HUES64 (cell line): ENCODE results near the gene PHACTR1.

ENCODE experiments used
- H3K27ac ChIP-seq: 2 replicates; pipeline ENCODE4 v1.7.0; 2013; ENCODE audit warnings: low read depth, low read length, inconsistent platforms
- H3K27me3 ChIP-seq: 2 replicates; pipeline ENCODE4 v1.6.1; 2013; ENCODE audit warnings: mild to moderate bottlenecking, low read length; ENCODE audit not compliant: insufficient read depth
- H3K36me3 ChIP-seq: 2 replicates; pipeline ENCODE4 v1.6.1; 2013; ENCODE audit warnings: mild to moderate bottlenecking, low read length; ENCODE audit not compliant: insufficient read depth
- H3K4me1 ChIP-seq: 2 replicates; pipeline ENCODE4 v1.6.1; 2013; ENCODE audit warnings: mild to moderate bottlenecking, low read length, moderate library complexity; ENCODE audit not compliant: insufficient read depth
- H3K4me3 ChIP-seq: 2 replicates; pipeline ENCODE4 v1.5.1; 2013; ENCODE audit warnings: mild to moderate bottlenecking, low read length, moderate library complexity
- H3K9ac ChIP-seq: 2 replicates; pipeline ENCODE4 v1.6.1; 2013; ENCODE audit warnings: mild to moderate bottlenecking, low read depth, low read length
- H3K9me3 ChIP-seq: 2 replicates; pipeline ENCODE4 v1.6.1; 2013; ENCODE audit warnings: low read depth, low read length; ENCODE audit not compliant: insufficient read depth
- WGBS: fragments of 150-250, 120-280 bp; methylation state at CpG from one replicate; pipeline ENCODE4 v1.1.7; 2013; ENCODE audit warnings: missing lambda C conversion rate; 5-methylcytosine and 5-hydroxymethylcytosine counted together

Gene PHACTR1

DNA sequence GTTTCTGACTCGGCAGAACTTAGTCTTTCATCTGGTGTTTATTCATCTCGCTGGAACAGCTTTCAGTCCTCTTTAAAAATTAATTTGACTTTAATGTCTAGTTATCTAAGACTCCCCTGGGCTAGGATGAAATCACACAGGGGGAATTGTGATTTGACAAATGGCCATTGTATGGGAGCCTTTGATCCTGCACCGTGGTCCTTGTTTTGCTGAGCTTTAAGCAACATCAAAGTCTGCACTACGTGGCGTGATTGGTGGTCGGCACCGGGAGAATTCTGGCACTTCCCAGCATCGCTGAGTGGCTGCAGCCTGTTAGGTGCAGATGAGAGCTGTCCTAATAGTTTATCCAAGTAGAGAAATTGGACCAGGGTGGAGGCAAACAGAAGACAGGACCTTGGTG, 464.8 kb downstream of the PHACTR1 start:
- Histone ChIP-seq H3K27ac (no peak overlapping the region), H3K4me3 (no peak overlapping the region), H3K27me3 (no peaks in the 10 kb centered on the region), H3K9ac (no peak overlapping the region), H3K4me1 (no peaks in the 10 kb centered on the region), H3K36me3 (no peaks in the 10 kb centered on the region), H3K9me3 (no peaks in the 10 kb centered on the region)
- WGBS: 83% methylated on average over 8 of the region's 8 CpGs

- H3K9me3 ChIP-seq: no peaks in the 10 kb centered on the region
- no peak overlapping the region for H3K27ac ChIP-seq
- H3K9ac ChIP-seq: no peak overlapping the region
- no peaks in the 10 kb centered on the region for H3K27me3 ChIP-seq
- H3K4me1 ChIP-seq: no peaks in the 10 kb centered on the region
- WGBS: 87% methylated on average over 7 of the region's 9 CpGs
- H3K4me3 ChIP-seq: no peak overlapping the region
- H3K36me3 ChIP-seq: no peaks in the 10 kb centered on the region
These were observed 467.0 kb downstream of the PHACTR1 start for GRCh38 chr6:13183415-13184088.

DNA sequence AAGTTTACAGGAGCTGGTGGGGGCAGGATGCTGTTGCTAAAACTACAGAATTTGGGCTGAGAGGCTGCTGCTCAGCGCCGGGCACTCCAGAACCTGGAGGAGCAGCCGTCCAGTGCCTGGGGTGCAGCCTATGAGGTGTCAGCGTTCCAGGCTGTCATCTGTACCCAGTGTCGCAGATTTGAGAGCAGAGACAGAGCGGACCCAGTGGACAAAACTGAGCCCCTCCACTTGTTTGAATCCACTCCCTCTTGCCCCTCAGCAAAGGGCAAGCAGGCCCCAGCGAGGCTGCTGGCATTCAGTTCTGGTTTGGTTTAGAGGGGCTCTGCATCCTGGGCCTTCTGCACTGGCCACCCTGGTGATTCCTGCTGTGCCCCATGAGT, 467.5 kb downstream of the PHACTR1 start:
- Histone ChIP-seq H3K4me1 (no peaks in the 10 kb centered on the region), H3K27ac (no peak overlapping the region), H3K4me3 (no peak overlapping the region), H3K36me3 (no peaks in the 10 kb centered on the region), H3K9me3 (no peaks in the 10 kb centered on the region), H3K27me3 (no peaks in the 10 kb centered on the region), H3K9ac (no peak overlapping the region)
- WGBS: 94% methylated on average over 7 of the region's 7 CpGs

GRCh38 chr6:13184547-13184946, 468.0 kb downstream of the PHACTR1 start:
- Histone ChIP-seq H3K27me3 (no peaks in the 10 kb centered on the region), H3K4me1 (no peaks in the 10 kb centered on the region), H3K27ac (no peak overlapping the region), H3K9ac (no peak overlapping the region), H3K9me3 (no peaks in the 10 kb centered on the region), H3K36me3 (no peaks in the 10 kb centered on the region), H3K4me3 (no peak overlapping the region)
- 91% methylated on average over 10 of the region's 10 CpGs for WGBS

DNA sequence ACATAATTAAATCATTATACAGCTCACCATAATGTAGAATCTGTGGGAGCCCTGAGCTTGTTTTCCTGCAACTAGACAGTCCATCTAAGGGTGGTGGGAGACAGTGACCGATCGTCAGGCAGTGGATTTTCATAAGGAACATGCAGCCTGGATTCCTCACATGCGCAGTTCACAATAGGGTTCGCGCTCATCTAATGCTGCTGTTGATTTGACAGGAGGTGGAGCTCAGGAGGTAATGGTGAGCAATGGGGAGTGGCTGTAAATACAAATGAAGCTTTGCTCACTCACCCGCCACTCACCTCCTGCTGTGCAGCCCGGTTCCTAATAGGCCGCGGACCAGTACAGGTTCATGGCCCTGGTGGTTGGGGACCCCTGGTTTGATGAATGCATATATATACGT, 470.3 kb downstream of the PHACTR1 start:
- Histone ChIP-seq H3K9me3 (0 out of 2 replicates have a peak, but pooled peaks cover 2% of the 10 kb centered on the region), H3K27me3 (no peaks in the 10 kb centered on the region), H3K4me1 (no peaks in the 10 kb centered on the region), H3K9ac (no peak overlapping the region), H3K4me3 (no peak overlapping the region), H3K36me3 (no peaks in the 10 kb centered on the region), H3K27ac (no peak overlapping the region)
- 85% methylated on average over 6 of the region's 10 CpGs for WGBS

- Histone ChIP-seq H3K27me3 (no peaks in the 10 kb centered on the region), H3K4me1 (0 out of 2 replicates have a peak, but pooled peaks cover 4% of the 10 kb centered on the region), H3K27ac (no peak overlapping the region), H3K36me3 (no peaks in the 10 kb centered on the region), H3K9me3 (0 out of 2 replicates have a peak, but pooled peaks cover 2% of the 10 kb centered on the region), H3K9ac (no peak overlapping the region), H3K4me3 (no peak overlapping the region)
- 97% methylated on average over 3 of the region's 3 CpGs for WGBS
These were observed 471.1 kb downstream of the PHACTR1 start for GRCh38 chr6:13187692-13188091.

DNA sequence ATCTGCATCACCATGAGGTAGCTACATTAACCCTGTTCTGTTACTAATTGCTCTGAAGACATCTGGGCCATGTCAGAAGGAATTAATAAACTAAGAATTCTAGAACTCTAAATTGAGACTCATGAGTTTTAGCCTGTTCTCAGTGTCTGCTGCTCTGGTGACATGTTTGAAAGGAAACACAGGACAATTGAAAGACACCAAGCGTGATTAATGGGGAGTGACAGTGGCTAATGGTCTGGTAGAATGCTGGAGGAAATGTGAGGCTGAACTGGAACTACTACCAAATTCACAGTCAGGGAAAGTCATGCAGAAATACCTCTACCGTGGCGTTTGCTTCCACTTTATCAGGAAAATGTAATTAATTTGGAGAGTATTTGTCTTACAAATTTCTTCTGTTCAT, 471.7 kb downstream of the PHACTR1 start:
- Histone ChIP-seq H3K9ac (no peak overlapping the region), H3K4me3 (no peak overlapping the region), H3K27me3 (no peaks in the 10 kb centered on the region), H3K27ac (no peak overlapping the region), H3K9me3 (0 out of 2 replicates have a peak, but pooled peaks cover 2% of the 10 kb centered on the region), H3K4me1 (peaks cover 7% of the 10 kb centered on the region; the same call in 1 of the 2 replicates), H3K36me3 (no peaks in the 10 kb centered on the region)
- 90% methylated on average over 3 of the region's 3 CpGs for WGBS

DNA sequence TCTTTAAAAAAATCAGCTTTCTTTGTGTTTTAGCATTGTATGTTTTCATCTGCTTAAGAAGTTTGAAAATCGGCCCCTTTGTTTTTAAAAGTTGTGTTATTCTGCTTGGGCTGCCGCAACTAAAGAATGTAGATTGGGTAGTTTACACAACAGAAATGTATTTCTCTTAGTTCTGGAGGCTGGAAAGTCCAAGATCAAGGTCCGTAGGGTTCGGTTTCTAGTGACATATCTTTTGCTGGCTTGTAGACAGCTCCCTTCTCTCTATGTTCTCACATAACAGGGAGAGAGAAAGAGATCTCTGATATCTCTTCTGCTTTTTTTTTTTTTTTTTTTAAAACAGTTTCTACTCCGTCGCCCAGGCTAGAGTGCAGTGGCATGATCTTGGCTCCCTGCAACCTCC, 473.1 kb downstream of the PHACTR1 start:
- Histone ChIP-seq H3K27me3 (no peaks in the 10 kb centered on the region), H3K27ac (no peak overlapping the region), H3K9me3 (0 out of 2 replicates have a peak, but pooled peaks cover 2% of the 10 kb centered on the region), H3K4me1 (peaks cover 7% of the 10 kb centered on the region; the same call in 1 of the 2 replicates), H3K9ac (no peak overlapping the region), H3K36me3 (no peaks in the 10 kb centered on the region), H3K4me3 (no peak overlapping the region)
- 96% methylated on average over 6 of the region's 6 CpGs for WGBS

DNA sequence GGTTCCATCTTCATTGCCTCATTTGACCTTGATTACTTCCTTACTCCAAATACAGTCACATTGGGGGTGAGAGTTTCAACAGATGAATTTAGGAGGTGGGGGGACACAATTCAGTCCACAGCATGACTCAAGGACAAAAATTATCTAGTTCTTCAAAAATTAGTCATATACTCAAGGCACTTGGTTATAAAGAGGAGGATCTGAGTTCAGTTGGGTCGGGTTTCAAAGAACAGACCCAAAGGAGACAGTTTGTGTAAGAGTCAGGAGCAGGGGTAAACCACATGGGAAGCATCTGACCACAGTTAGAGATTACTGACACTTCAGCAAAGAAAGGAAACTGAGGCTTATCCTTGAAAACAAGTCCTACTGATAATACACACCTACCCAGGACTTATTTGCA, 473.8 kb downstream of the PHACTR1 start:
- H3K4me1 ChIP-seq: peaks cover 7% of the 10 kb centered on the region; the same call in 1 of the 2 replicates
- no peak overlapping the region for H3K4me3 ChIP-seq
- no peak overlapping the region for H3K27ac ChIP-seq
- WGBS: 90% methylated on average over 1 of the region's 1 CpG
- H3K9me3 ChIP-seq: 0 out of 2 replicates have a peak, but pooled peaks cover 2% of the 10 kb centered on the region
- no peaks in the 10 kb centered on the region for H3K27me3 ChIP-seq
- no peak overlapping the region for H3K9ac ChIP-seq
- H3K36me3 ChIP-seq: no peaks in the 10 kb centered on the region

- no peak overlapping the region for H3K27ac ChIP-seq
- WGBS: 85% methylated on average over 1 of the region's 1 CpG
- no peak overlapping the region for H3K4me3 ChIP-seq
- peaks cover 7% of the 10 kb centered on the region; the same call in 1 of the 2 replicates for H3K4me1 ChIP-seq
- H3K9me3 ChIP-seq: 0 out of 2 replicates have a peak, but pooled peaks cover 2% of the 10 kb centered on the region
- no peak overlapping the region for H3K9ac ChIP-seq
- no peaks in the 10 kb centered on the region for H3K27me3 ChIP-seq
- no peaks in the 10 kb centered on the region for H3K36me3 ChIP-seq
These were observed 474.9 kb downstream of the PHACTR1 start for GRCh38 chr6:13191461-13191860.

- Histone ChIP-seq H3K9me3 (0 out of 2 replicates have a peak, but pooled peaks cover 2% of the 10 kb centered on the region), H3K27me3 (no peaks in the 10 kb centered on the region), H3K4me1 (peaks cover 7% of the 10 kb centered on the region; the same call in 1 of the 2 replicates), H3K4me3 (no peak overlapping the region), H3K27ac (no peak overlapping the region), H3K36me3 (no peaks in the 10 kb centered on the region), H3K9ac (no peak overlapping the region)
- WGBS: 76% methylated on average over 6 of the region's 6 CpGs
These were observed 478.3 kb downstream of the PHACTR1 start for GRCh38 chr6:13194852-13195251.
